IMR-90 (cell line): Measurements from ENCODE around the gene GNAI3. TPM values are rescaled to one million over a fixed set of nuclear protein-coding genes. Genes with fewer than 3 reads are reported as not detected.

Source experiments
- ATAC-seq: fragments of 200-7000 bp; cut with Tn5 transposase; 2 replicates; pipeline ENCODE4 v1.9.1; 2020; ENCODE audit warnings: low read depth, mild to moderate bottlenecking, moderate library complexity
- BruUV-seq: library from RNA; stranded (reverse); fragments of 400-500 nt; replicated peaks from 2 replicates; lab custom pipeline; 2021; lab: Mats Ljungman, UMichigan
- CTCF ChIA-PET: fragments of 300-600 bp; formaldehyde crosslinking; extraction: SDS; loops from one replicate; lab custom pipeline; 2021; ENCODE audit warnings: antibody characterized with exemption; lab: Yijun Ruan, JAX
- POLR2A ChIA-PET: fragments of 300-600 bp; sonication (Branson Sonifier 250); formaldehyde crosslinking; loops from one replicate; lab custom pipeline; 2022; ENCODE audit warnings: antibody characterized with exemption; ENCODE audit not compliant: unreplicated experiment; lab: Charles Lee
- DNase-seq: peaks from one replicate; pipeline ENCODE4 v3.0.0; 2013
- H2AFZ ChIP-seq: replicated peaks from 2 replicates; pipeline ENCODE3; 2013; ENCODE audit warnings: low read length, mild to moderate bottlenecking; ENCODE audit not compliant: poor library complexity
- H2AK5ac ChIP-seq: 2 replicates; pipeline ENCODE4 v1.6.1; 2013; ENCODE audit warnings: low read depth, low read length, inconsistent platforms
- H2AK9ac ChIP-seq: replicated peaks from 2 replicates; pipeline ENCODE3; 2013; ENCODE audit warnings: mild to moderate bottlenecking, low read depth, low read length, moderate library complexity; ENCODE audit not compliant: poor library complexity
- H2BK120ac ChIP-seq: 2 replicates; pipeline ENCODE4 v1.6.1; 2013; ENCODE audit warnings: low read depth, low read length, inconsistent platforms
- H2BK15ac ChIP-seq: 3 replicates; pipeline ENCODE4 v1.6.1; 2013; ENCODE audit warnings: low read depth, low read length, inconsistent platforms
- H2BK20ac ChIP-seq: 2 replicates; pipeline ENCODE4 v1.6.1; 2013; ENCODE audit warnings: low read depth, mild to moderate bottlenecking, inconsistent platforms, low read length, moderate library complexity
- H2BK5ac ChIP-seq: 2 replicates; pipeline ENCODE4 v1.6.1; 2013; ENCODE audit warnings: mild to moderate bottlenecking, low read depth, low read length, inconsistent platforms; ENCODE audit not compliant: poor library complexity, severe bottlenecking
- H3K14ac ChIP-seq: replicated peaks from 2 replicates; pipeline ENCODE4 v1.6.1; 2013; ENCODE audit warnings: low read depth, low read length, inconsistent platforms
- H3K18ac ChIP-seq: 2 replicates; pipeline ENCODE4 v1.6.1; 2013; ENCODE audit warnings: low read depth, low read length, control low read depth
- H3K23ac ChIP-seq: 2 replicates; pipeline ENCODE4 v1.6.1; 2013; ENCODE audit warnings: low read depth, low read length, inconsistent platforms
- H3K27ac ChIP-seq: 2 replicates; pipeline ENCODE4 v1.5.1; 2013; ENCODE audit warnings: mild to moderate bottlenecking, control low read depth, low read length; ENCODE audit not compliant: insufficient read depth
- H3K27me3 ChIP-seq: 2 replicates; pipeline ENCODE4 v1.6.1; 2013; ENCODE audit warnings: low read length; ENCODE audit not compliant: control insufficient read depth, insufficient read depth
- H3K36me3 ChIP-seq: 2 replicates; pipeline ENCODE4 v1.6.1; 2013; ENCODE audit warnings: low read length, mixed read lengths; ENCODE audit not compliant: control insufficient read depth, insufficient read depth
- H3K4ac ChIP-seq: 2 replicates; pipeline ENCODE4 v1.6.1; 2013; ENCODE audit warnings: low read depth, low read length, inconsistent platforms
- H3K4me1 ChIP-seq: 2 replicates; pipeline ENCODE4 v1.6.1; 2013; ENCODE audit warnings: low read length, mixed read lengths; ENCODE audit not compliant: control insufficient read depth, insufficient read depth
- H3K4me2 ChIP-seq: 2 replicates; pipeline ENCODE4 v1.6.1; 2013; ENCODE audit warnings: low read depth, mild to moderate bottlenecking, control low read depth, low read length, moderate library complexity
- H3K4me3 ChIP-seq: 2 replicates; pipeline ENCODE4 v1.5.1; 2013; ENCODE audit warnings: low read depth, mild to moderate bottlenecking, control low read depth, low read length, moderate library complexity; ENCODE audit not compliant: insufficient read depth
- H3K56ac ChIP-seq: 2 replicates; pipeline ENCODE4 v1.6.1; 2013; ENCODE audit warnings: low read length, inconsistent platforms; ENCODE audit not compliant: insufficient read depth; ENCODE audit errors: extremely low read depth
- H3K79me1 ChIP-seq, 2 experiments: 2 replicates each; pipeline ENCODE4 v1.6.1; 2013; ENCODE audit warnings: low read length in 2 of 2, inconsistent platforms in 1 of 2, low read depth in 1 of 2
- H3K9ac ChIP-seq: 2 replicates; pipeline ENCODE4 v1.6.1; 2013; ENCODE audit warnings: low read depth, low read length, control low read depth
- H3K9me1 ChIP-seq: 2 replicates; pipeline ENCODE4 v1.6.1; 2013; ENCODE audit warnings: low read length, inconsistent platforms; ENCODE audit not compliant: insufficient read depth
- H3K9me3 ChIP-seq: 2 replicates; pipeline ENCODE4 v1.6.1; 2013; ENCODE audit warnings: low read length; ENCODE audit not compliant: control insufficient read depth, insufficient read depth
- H4K20me1 ChIP-seq: 2 replicates; pipeline ENCODE4 v1.6.1; 2013; ENCODE audit warnings: low read length, inconsistent platforms; ENCODE audit not compliant: insufficient read depth
- H4K5ac ChIP-seq: 2 replicates; pipeline ENCODE4 v1.6.1; 2013; ENCODE audit warnings: mild to moderate bottlenecking, low read depth, low read length, control low read depth
- H4K8ac ChIP-seq, 2 experiments: 2 replicates each; pipeline ENCODE4 v1.6.1; 2013; ENCODE audit warnings: low read depth in 2 of 2, low read length in 2 of 2, control low read depth in 1 of 2, inconsistent platforms in 1 of 2
- H4K91ac ChIP-seq: 2 replicates; pipeline ENCODE4 v1.6.1; 2013; ENCODE audit warnings: low read depth, low read length, inconsistent platforms; ENCODE audit not compliant: insufficient read depth
- BHLHE40 ChIP-seq: fragments of 150-350 bp; IDR thresholded peaks from 2 replicates; pipeline ENCODE4 v1.6.1; 2016; ENCODE audit warnings: mild to moderate bottlenecking, low read depth, low read length
- CEBPB ChIP-seq: IDR thresholded peaks from 2 replicates; pipeline ENCODE4 v1.6.1; 2012; ENCODE audit warnings: low read depth, low read length, improper control_type of control experiment
- FOS ChIP-seq: fragments of 150-350 bp; IDR thresholded peaks from 2 replicates; pipeline ENCODE4 v1.6.1; 2016; ENCODE audit warnings: low read depth, low read length
- MXI1 ChIP-seq: IDR thresholded peaks from 2 replicates; pipeline ENCODE4 v1.6.1; 2012; ENCODE audit warnings: low read depth, mild to moderate bottlenecking, low read length, moderate library complexity, borderline replicate concordance
- POLR2A ChIP-seq: IDR thresholded peaks from 2 replicates; pipeline ENCODE4 v1.6.1; 2012; ENCODE audit warnings: mild to moderate bottlenecking, low read depth, low read length
- RCOR1 ChIP-seq: IDR thresholded peaks from 2 replicates; pipeline ENCODE4 v1.6.1; 2012; ENCODE audit warnings: mild to moderate bottlenecking, low read length, improper control_type of control experiment; ENCODE audit not compliant: insufficient replicate concordance
- RFX5 ChIP-seq: IDR thresholded peaks from 2 replicates; pipeline ENCODE4 v1.8.0; 2012; ENCODE audit warnings: low read depth, mild to moderate bottlenecking, low read length, moderate library complexity
- WGBS, 2 experiments: methylation state at CpG; one replicate each; pipeline versions ENCODE4 v1.1.5 to v1.1.7; 2013; ENCODE audit warnings: missing lambda C conversion rate in 2 of 2; ENCODE audit not compliant: insufficient read length in 1 of 2; ENCODE audit errors: extremely low coverage in 2 of 2; 5-methylcytosine and 5-hydroxymethylcytosine counted together
- dilution Hi-C: fragments of 300-500 bp; cut with HindIII; formaldehyde crosslinking; loops from one replicate; pipeline ENCODE4 v1.14.3; 2018; ENCODE audit warnings: low sequenced_read_pairs; ENCODE audit not compliant: unreplicated experiment
- in situ Hi-C: fragments of 300-500 bp; cut with MboI; formaldehyde crosslinking; loops from 3 replicates; pipeline ENCODE4 v1.14.3; 2019; ENCODE audit warnings: low sequenced_read_pairs, inconsistent platforms, mixed read lengths
- intact Hi-C: fragments of 100-400 bp; cut with micrococcal nuclease; formaldehyde crosslinking; loops from 2 replicates; pipeline ENCODE4 v1.10.0; 2022
- polyA plus RNA-seq, 3 experiments: library from polyadenylated mRNA; depleted of rRNA; stranded (reverse); fragments of >200 nt; gene quantifications; 2 replicates each; pipeline ENCODE4 v1.2.3, GENCODE V29; 2012; ENCODE audit warnings: low replicate concordance in 1 of 3
- total RNA-seq: library from RNA; depleted of rRNA; stranded (reverse); fragments of >200 nt; gene quantifications from 2 replicates; pipeline ENCODE4 v1.2.3, GENCODE V29; 2012

Gene GNAI3
- total and polyA plus RNA-seq, 2 of the 4 experiments (the other 2 are of a cell fraction), result 5.9 to 14.9 TPM

DNA sequence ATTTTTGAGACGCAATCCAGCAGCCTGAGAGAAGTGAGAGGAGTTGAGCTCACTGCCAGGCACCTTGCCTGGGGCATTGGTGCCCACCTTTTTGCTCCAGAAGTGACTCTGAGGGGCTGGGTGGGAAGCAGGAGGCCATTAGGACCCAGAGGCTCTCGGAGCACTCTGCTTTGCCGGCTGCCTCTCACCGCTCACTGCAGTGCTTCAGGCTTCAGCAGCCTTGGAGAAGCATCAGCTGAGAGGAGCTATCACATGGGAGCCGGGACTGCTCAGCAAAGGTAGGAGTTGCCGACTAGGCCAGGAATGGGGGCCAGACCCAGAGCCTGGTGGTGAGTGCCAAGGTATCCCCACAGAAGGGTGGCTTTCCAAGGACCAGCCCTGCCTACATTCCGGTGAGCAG is 8.7 kb upstream of the GNAI3 start, which contains the start of gene GPR61:
GPR61 (plus strand) TSS at position 197 of the 400 bp plus-strand sequence. CDS start 3,151 bp downstream, outside the sequence.
- Histone ChIP-seq H3K4me1 (no peaks in the 10 kb centered on the region; the same call in 1 of the 2 replicates), H3K56ac (no peak within 1 kb of the TSS), H3K79me1 (no peaks in the 10 kb centered on the region), H2AK9ac (no peak within 1 kb of the TSS), H3K4me2 (no peak within 1 kb of the TSS), H4K20me1 (no peaks in the 10 kb centered on the region), H3K9me1 (no peaks in the 10 kb centered on the region; the same call in 1 of the 2 replicates), H3K4ac (no peak within 1 kb of the TSS), H3K9ac (no peak within 1 kb of the TSS), H2BK120ac (no peak within 1 kb of the TSS), H2AK5ac (no peak within 1 kb of the TSS), H4K5ac (no peak within 1 kb of the TSS), H3K9me3 (no peaks in the 10 kb centered on the region), H3K14ac (no peak within 1 kb of the TSS), H2AFZ (peak within 1 kb of the TSS; percentile 33), H3K27me3 (peaks cover 23% of the 10 kb centered on the region), H3K36me3 (no peaks in the 10 kb centered on the region), H3K23ac (no peak within 1 kb of the TSS), H2BK5ac (no peak within 1 kb of the TSS), H2BK15ac (no peak within 1 kb of the TSS), H4K8ac (no peak within 1 kb of the TSS), H4K91ac (no peak within 1 kb of the TSS), H3K18ac (no peak within 1 kb of the TSS), H3K27ac (no peak within 1 kb of the TSS), H2BK20ac (no peak within 1 kb of the TSS), H3K4me3 (no peak within 1 kb of the TSS)
- in situ Hi-C loops (loop anchor here (10.0 kb wide), 1 partner anchor 275 kb away; no protein-coding TSS in a partner anchor), dilution Hi-C loops (no loop called here), intact Hi-C loops (no loop called here)
- no peak for DNase-seq
- 25% methylated on average over 4 of the region's 7 CpGs; no CpG with 5 or more reads in 1 of the 2 experiments for WGBS, 2 experiments
- TF ChIP-seq RCOR1, result no peak
- TF ChIP-seq MXI1, result no peak
- no peak for TF ChIP-seq RFX5
- TF ChIP-seq BHLHE40, result no peak
- no peak for TF ChIP-seq POLR2A
- TF ChIP-seq CEBPB, result no peak
- TF ChIP-seq FOS, result no peak
- CTCF ChIA-PET, result interaction anchor here (0.5 kb wide), 1 partner anchor 638 kb away, joined by 4 read pairs; no protein-coding TSS in a partner anchor
- POLR2A ChIA-PET, result interaction anchor here (1.2 kb wide), 1 partner anchor 9 kb away, joined by 4 read pairs; the partner anchor contains the start of gene GNAI3
- peak; percentile 57; the same call in 1 of the 2 replicates for ATAC-seq
- BruUV-seq, result no TSS peak
